ENCODE measurements around the gene BRD7.

GRCh38 chr16:50302472-50303005 is 66.2 kb downstream of the BRD7 start:
- no peak for TF ChIP-seq POLR2AphosphoS5 (IDR thresholded peaks at IDR 0.05)
- TF ChIP-seq, protein P1, sequence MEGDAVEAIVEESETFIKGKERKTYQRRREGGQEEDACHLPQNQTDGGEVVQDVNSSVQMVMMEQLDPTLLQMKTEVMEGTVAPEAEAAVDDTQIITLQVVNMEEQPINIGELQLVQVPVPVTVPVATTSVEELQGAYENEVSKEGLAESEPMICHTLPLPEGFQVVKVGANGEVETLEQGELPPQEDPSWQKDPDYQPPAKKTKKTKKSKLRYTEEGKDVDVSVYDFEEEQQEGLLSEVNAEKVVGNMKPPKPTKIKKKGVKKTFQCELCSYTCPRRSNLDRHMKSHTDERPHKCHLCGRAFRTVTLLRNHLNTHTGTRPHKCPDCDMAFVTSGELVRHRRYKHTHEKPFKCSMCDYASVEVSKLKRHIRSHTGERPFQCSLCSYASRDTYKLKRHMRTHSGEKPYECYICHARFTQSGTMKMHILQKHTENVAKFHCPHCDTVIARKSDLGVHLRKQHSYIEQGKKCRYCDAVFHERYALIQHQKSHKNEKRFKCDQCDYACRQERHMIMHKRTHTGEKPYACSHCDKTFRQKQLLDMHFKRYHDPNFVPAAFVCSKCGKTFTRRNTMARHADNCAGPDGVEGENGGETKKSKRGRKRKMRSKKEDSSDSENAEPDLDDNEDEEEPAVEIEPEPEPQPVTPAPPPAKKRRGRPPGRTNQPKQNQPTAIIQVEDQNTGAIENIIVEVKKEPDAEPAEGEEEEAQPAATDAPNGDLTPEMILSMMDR (IDR thresholded peaks at IDR 0.05), result no peak

All from sigmoid colon (tissue), 4 donors.